D721Med (cell line): Measurements from ENCODE around the gene GRK4.

ENCODE experiments used
- DNase-seq: peaks from one replicate; pipeline ENCODE4 v3.0.0; 2011; ENCODE audit warnings: low spot score; ENCODE audit not compliant: insufficient read length
- FAIRE-seq: peaks from 2 replicates; lab custom pipeline; 2011; peaks lifted over from hg19 to GRCh38; lab: Jason Lieb, UNC
- TF ChIP-seq, protein P1 (sequence below): IDR thresholded peaks from 2 replicates; pipeline ENCODE4 v1.5.1; 2012; ENCODE audit warnings: mild to moderate bottlenecking, control low read depth; ENCODE audit not compliant: insufficient read depth; ENCODE audit errors: missing control alignments

Gene GRK4

DNA sequence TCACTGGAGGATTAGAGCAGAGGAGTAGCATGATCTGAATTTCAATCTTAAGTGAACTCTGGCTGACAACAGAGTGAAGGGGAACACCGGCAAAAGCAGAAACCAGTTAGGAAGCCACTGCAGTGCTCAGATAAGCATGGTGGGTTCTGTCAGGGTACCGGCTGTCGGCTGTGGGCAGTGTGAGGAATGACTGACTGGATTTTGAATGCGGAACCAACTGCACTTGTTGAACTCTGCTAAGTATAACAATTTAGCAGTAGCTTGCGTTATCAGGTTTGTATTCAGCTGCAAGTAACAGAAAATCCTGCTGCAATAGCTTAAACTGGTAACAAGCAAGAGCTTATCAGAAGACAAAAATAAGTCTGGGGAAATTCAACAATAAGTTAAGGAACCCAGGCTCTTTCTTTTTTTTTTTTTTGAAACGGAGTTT, 116.3 kb downstream of the GRK4 start:
- DNase-seq (no peak), FAIRE-seq (no peak)
- TF ChIP-seq, protein P1, sequence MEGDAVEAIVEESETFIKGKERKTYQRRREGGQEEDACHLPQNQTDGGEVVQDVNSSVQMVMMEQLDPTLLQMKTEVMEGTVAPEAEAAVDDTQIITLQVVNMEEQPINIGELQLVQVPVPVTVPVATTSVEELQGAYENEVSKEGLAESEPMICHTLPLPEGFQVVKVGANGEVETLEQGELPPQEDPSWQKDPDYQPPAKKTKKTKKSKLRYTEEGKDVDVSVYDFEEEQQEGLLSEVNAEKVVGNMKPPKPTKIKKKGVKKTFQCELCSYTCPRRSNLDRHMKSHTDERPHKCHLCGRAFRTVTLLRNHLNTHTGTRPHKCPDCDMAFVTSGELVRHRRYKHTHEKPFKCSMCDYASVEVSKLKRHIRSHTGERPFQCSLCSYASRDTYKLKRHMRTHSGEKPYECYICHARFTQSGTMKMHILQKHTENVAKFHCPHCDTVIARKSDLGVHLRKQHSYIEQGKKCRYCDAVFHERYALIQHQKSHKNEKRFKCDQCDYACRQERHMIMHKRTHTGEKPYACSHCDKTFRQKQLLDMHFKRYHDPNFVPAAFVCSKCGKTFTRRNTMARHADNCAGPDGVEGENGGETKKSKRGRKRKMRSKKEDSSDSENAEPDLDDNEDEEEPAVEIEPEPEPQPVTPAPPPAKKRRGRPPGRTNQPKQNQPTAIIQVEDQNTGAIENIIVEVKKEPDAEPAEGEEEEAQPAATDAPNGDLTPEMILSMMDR = no peak

DNA sequence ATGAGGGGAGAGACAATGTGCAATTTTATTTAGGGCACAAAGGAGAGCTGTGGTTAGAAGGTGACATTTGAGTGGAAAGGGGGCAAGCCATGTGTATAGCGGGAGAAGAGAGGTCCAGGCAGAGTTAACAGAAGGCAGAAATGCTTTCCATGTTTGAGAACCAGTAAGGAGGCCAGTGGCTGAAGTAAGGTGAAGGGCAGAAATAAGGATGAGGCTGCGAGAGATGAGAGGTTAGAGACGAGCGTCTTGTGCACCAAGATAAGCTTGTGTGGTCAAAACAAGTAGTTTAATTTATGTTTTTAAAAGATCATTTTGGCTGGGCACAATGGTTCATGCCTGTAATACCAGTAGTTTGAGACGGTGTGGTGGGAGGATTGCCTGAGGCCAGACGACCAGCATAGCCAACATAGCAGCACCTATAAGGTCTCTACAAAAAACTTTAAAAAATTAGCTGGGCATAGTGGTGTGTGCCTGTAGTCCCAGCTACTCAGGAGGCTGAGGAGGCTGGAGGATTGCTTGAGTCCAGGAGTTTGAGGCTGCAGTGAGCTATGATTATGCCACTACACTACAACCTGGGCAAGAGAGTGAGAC, 119.6 kb downstream of the GRK4 start:
- DNase-seq (no peak), FAIRE-seq (no peak)
- TF ChIP-seq, protein P1 = no peak

DNA sequence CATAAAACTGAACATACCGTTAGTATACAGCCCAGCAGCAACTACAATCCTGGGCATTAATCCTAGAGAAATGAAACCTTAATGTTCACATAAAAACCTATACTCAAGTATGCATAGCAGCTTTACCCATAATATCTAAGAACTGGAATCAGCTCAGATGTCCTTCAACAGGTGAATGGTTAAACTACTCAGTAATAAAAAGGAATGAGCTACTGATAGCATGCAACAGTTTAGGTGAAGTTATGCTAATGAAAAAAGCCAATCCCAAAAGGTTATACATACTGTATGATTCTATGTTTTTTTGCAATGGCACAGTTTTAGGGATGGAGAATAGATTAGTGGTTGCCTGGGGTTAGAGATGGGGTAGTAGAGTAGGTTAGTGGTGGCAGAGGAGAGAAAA, 120.4 kb downstream of the GRK4 start:
- FAIRE-seq = no peak
- TF ChIP-seq, protein P1 = no peak

DNA sequence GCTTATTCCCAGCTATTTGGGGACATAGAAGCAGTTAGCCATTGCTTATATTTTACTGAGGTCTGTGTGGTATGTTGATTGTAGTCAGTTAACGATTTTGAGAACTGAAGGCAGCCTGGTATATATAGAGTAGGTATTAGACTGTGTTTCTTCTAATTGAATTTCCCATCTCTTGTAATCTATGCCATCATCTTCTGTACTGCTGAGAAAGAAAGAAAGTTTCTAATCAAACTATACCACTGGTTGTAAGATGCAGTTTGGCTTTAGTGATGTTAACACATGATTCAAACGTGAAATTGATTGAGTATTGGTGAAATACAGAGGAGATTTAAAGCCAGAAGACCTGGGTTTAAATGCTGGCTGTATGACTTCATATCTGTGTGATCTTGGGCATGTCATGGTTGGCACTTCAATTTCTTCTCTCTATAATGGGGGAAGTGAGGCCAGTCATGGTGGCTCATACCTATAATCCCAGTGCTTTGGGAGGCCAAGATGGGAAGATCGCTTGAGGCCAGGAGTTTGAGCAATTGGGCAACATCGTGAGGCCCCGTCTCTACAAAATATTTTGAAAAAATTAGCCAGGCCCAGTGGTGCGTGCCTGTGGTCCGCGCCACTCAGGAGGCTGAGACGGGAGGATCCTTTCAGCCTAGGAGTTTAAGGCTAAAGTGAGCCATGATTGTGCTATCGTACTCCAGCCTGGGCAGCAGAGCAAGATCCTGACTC, 122.7 kb downstream of the GRK4 start:
- peak; percentile 11 for FAIRE-seq
- TF ChIP-seq, protein P1 = no peak
- no peak for DNase-seq

More for the DNA sequence above, 120.4 kb downstream of the GRK4 start:
- DNase-seq = no peak

DNA sequence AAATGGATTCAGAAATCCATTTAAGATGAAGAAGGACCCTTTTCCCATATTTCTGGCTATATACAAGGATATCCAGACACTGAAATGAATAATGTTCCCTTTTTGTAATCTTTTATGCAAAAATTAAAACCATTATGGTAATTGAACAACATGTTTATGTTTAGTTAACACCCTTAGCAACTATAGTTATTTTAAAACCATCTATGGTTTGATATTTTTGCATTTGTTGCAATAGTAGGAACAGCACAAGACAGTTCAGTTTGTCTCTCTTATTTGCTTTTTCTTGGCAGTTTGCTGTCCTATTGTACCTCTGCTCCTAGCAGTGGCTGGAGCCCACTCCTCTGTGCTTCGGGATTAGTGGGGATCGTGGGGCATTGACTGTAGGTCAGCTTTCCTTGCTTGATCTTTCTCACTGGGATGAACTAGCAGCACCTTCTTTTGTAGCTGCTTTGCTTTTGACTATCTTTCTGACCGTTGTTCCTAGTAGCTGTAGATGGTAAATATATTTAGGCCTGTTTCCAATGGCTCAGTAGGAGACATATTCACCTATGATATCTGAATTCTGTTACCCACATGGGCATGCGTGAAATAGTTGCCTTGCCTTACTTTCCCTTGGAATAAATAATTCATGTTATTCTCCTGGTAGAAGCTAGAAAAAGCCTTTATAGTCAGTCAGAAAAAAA, 123.9 kb downstream of the GRK4 start:
- TF ChIP-seq, protein P1 = no peak
- no peak for DNase-seq

More for the DNA sequence above, 123.9 kb downstream of the GRK4 start:
- no peak for FAIRE-seq
